SU-DHL-6 (cell line): ENCODE results near the gene SUSD2.

ENCODE experiments used
- EZH2phosphoT487 ChIP-seq: fragments of 200-600 bp; sonication (generic), shearing (Covaris generic); conservative IDR thresholded peaks from 2 replicates; pipeline ENCODE4 v1.6.1; 2018; ENCODE audit warnings: mild to moderate bottlenecking, antibody characterized with exemption, low read length, moderate library complexity, mixed read lengths
- TF ChIP-seq, protein P1 (sequence below): fragments of 200-600 bp; sonication (generic); IDR thresholded peaks from one replicate; pipeline ENCODE4 v1.5.1; 2017; ENCODE audit warnings: antibody characterized with exemption, mild to moderate bottlenecking, low read length, moderate library complexity; ENCODE audit not compliant: insufficient read depth, poor library complexity, severe bottlenecking

DNA sequence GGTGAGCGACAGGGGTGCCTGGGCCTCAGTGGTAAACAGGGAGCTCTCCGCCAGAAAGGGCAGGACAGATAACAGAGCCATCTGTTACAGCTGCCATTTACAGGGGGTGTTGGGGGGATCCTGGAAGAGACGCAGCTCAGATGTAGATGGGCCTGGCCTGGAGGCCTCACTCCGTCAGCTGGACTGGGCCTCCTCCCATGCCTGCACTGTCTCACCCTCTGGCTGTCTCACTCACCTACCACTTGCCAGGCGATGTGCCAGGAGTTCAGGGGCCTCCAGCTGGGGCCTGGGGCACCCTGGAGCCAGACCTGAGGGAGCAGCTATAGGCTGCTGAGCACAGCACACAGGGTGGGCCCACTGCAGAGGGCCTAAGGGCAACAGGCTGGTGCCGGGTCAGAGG is 16.3 kb upstream of the SUSD2 start:
- TF ChIP-seq, protein P1, sequence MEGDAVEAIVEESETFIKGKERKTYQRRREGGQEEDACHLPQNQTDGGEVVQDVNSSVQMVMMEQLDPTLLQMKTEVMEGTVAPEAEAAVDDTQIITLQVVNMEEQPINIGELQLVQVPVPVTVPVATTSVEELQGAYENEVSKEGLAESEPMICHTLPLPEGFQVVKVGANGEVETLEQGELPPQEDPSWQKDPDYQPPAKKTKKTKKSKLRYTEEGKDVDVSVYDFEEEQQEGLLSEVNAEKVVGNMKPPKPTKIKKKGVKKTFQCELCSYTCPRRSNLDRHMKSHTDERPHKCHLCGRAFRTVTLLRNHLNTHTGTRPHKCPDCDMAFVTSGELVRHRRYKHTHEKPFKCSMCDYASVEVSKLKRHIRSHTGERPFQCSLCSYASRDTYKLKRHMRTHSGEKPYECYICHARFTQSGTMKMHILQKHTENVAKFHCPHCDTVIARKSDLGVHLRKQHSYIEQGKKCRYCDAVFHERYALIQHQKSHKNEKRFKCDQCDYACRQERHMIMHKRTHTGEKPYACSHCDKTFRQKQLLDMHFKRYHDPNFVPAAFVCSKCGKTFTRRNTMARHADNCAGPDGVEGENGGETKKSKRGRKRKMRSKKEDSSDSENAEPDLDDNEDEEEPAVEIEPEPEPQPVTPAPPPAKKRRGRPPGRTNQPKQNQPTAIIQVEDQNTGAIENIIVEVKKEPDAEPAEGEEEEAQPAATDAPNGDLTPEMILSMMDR = no peak
- TF ChIP-seq EZH2phosphoT487 = no peak
